Activated CD8-positive, alpha-beta T cell treated with anti-CD3 and anti-CD28 coated beads for 36 hours (primary cell): ENCODE measurements around the gene FBLN1. TPM values are rescaled to one million over a fixed set of nuclear protein-coding genes. Genes with fewer than 3 reads are reported as not detected.
"Not testable (repeated sequence)": the region's sequence is repeated elsewhere in the genome, so short reads cannot be mapped to it uniquely, and the experiment has no call there.

Experiments
- ATAC-seq: fragments of 200-7000 bp; cut with Tn5 transposase; one replicate; pipeline ENCODE4 v1.10.0; 2021; ENCODE audit warnings: mild to moderate bottlenecking, moderate library complexity
- CTCF ChIA-PET: fragments of 350-600 bp; sonication (Branson Sonifier 250); formaldehyde crosslinking; loops from one replicate; lab custom pipeline; 2021; ENCODE audit warnings: antibody characterized with exemption; lab: Charles Lee
- POLR2A ChIA-PET: fragments of 350-600 bp; sonication (Branson Sonifier 250); formaldehyde crosslinking; loops from one replicate; lab custom pipeline; 2021; ENCODE audit warnings: antibody characterized with exemption; lab: Charles Lee
- DNase-seq: peaks from one replicate; pipeline ENCODE4 v3.0.0-alpha.2; 2020
- H3K27ac Mint-ChIP-seq: one replicate; pipeline ENCODE4 v1.8.0; 2021; ENCODE audit warnings: mild to moderate bottlenecking, mixed read lengths
- H3K27me3 Mint-ChIP-seq: one replicate; pipeline ENCODE4 v1.8.0; 2021; ENCODE audit warnings: mixed read lengths
- H3K36me3 Mint-ChIP-seq: one replicate; pipeline ENCODE4 v1.8.0; 2021; ENCODE audit warnings: low read depth, mixed read lengths
- H3K4me1 Mint-ChIP-seq: one replicate; pipeline ENCODE4 v1.8.0; 2021; ENCODE audit warnings: low read depth, mixed read lengths
- H3K4me3 Mint-ChIP-seq: one replicate; pipeline ENCODE4 v1.8.0; 2021; ENCODE audit warnings: mild to moderate bottlenecking, moderate library complexity, mixed read lengths
- H3K9me3 Mint-ChIP-seq: one replicate; pipeline ENCODE4 v1.8.0; 2021; ENCODE audit warnings: mixed read lengths
- CTCF ChIP-seq: fragments of 200-600 bp; IDR thresholded peaks from one replicate; pipeline ENCODE4 v1.8.0; 2022; ENCODE audit warnings: antibody characterized with exemption, mild to moderate bottlenecking
- intact Hi-C: fragments of 100-400 bp; cut with micrococcal nuclease; formaldehyde crosslinking; loops from one replicate; pipeline ENCODE4 v1.10.0; 2022
- total RNA-seq, 2 experiments: library from RNA; stranded (reverse); gene quantifications; one replicate each; pipeline ENCODE4 v1.2.3, GENCODE V29; 2021

The FBLN1 gene
- total RNA-seq, 2 experiments from 2014 or later = 0.56 TPM; not detected in 1

DNA sequence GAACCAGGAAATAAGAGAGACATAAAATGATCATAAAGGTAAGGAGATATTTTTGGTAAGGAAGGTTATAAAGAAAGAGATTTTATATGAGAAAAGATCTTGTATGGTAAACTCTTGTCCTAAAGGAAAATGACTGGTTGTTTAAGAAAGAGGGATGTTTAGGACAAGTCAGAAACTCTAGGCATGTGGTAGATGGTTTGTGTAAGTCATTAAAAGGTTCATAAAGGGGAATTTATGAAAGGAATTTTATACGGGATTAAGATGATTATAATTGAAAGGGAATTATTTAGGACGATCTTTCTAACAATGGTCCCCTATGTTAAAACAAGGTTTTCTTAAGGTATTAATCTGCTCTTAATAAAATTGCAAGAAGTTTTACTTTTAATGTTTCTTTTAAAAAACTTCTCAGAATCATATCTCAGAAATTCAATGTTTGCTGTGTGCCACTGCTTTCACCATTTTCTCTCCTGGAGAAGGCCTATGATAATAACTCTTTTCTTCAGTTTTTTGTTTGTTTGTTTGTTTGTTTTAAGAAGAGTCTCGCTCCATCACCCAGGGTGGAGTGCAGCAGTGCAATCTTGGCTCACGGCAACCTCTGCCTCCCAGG lies 13.8 kb upstream of the FBLN1 start:
- no peak for DNase-seq
- CTCF ChIA-PET = no interaction called here
- TF ChIP-seq CTCF = no peak
- H3K4me1 Mint-ChIP-seq = no peaks in the 10 kb centered on the region
- POLR2A ChIA-PET = no interaction called here
- H3K9me3 Mint-ChIP-seq = no peaks in the 10 kb centered on the region
- H3K4me3 Mint-ChIP-seq = no peak overlapping the region
- H3K27me3 Mint-ChIP-seq = peaks cover 4% of the 10 kb centered on the region
- no peak overlapping the region for H3K27ac Mint-ChIP-seq
- ATAC-seq = no peak
- H3K36me3 Mint-ChIP-seq = no peaks in the 10 kb centered on the region
- intact Hi-C loops = no loop called here

DNA sequence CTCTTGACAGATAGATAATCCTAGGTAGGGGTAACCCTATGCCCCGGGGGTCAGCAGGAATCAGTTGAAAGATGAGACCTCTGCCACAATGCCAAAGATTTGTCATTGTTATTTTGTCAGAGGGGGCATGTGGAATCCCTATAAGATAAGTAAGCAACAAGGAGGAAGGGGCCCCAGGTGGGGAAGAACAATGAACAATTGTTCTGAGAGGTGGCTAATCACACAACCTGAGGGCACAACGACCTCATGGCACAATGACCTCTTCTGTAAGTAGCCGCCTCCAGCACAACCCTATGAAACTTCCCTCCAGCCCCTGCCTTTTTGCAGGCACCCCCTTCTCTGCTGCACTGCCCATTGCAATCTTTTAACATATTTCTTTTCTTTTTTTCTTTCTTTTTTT lies 11.8 kb upstream of the FBLN1 start:
- no peak for TF ChIP-seq CTCF
- intact Hi-C loops = no loop called here
- DNase-seq = no peak
- CTCF ChIA-PET = no interaction called here
- Mint-ChIP-seq H3K4me1 (no peaks in the 10 kb centered on the region), H3K27me3 (peaks cover 5% of the 10 kb centered on the region), H3K27ac (no peak overlapping the region), H3K36me3 (no peaks in the 10 kb centered on the region), H3K9me3 (no peaks in the 10 kb centered on the region), H3K4me3 (no peak overlapping the region)
- POLR2A ChIA-PET = no interaction called here
- no peak for ATAC-seq

DNA sequence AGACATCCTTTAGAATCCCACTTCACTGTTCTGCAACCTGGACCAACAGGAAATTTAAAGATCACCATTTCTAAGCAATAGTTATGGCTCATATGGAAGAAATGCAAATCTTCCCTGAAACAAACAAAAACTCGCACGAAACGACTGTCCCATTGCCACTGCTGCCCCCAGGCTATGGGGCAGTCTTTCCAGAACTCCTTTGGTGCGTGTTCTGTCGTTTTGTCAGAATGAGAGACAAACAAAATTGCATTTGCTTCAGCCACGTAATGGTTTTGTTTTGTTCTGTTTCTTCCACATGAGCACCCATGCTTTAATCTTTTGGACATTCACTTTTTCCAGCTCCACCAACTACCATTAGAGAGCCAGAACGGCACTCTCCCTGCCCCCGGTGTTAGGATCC lies 10.8 kb upstream of the FBLN1 start:
- no peak for DNase-seq
- no peaks in the 10 kb centered on the region for H3K36me3 Mint-ChIP-seq
- no peaks in the 10 kb centered on the region for H3K4me1 Mint-ChIP-seq
- TF ChIP-seq CTCF = no peak
- H3K9me3 Mint-ChIP-seq = no peaks in the 10 kb centered on the region
- H3K4me3 Mint-ChIP-seq = no peak overlapping the region
- intact Hi-C loops = no loop called here
- ChIA-PET CTCF (no interaction called here), POLR2A (no interaction called here)
- H3K27ac Mint-ChIP-seq = no peak overlapping the region
- H3K27me3 Mint-ChIP-seq = peaks cover 8% of the 10 kb centered on the region
- ATAC-seq = no peak

- no peak for TF ChIP-seq CTCF
- no peak overlapping the region for H3K4me3 Mint-ChIP-seq
- ChIA-PET CTCF (no interaction called here), POLR2A (no interaction called here)
- no peaks in the 10 kb centered on the region for H3K9me3 Mint-ChIP-seq
- H3K27ac Mint-ChIP-seq = no peak overlapping the region
- H3K36me3 Mint-ChIP-seq = no peaks in the 10 kb centered on the region
- H3K4me1 Mint-ChIP-seq = no peaks in the 10 kb centered on the region
- peaks cover 8% of the 10 kb centered on the region for H3K27me3 Mint-ChIP-seq
- no peak for ATAC-seq
- no peak for DNase-seq
- intact Hi-C loops = no loop called here
Observed at GRCh38 chr22:45493286-45493771, 9.4 kb upstream of the FBLN1 start.

GRCh38 chr22:45494306-45494705 lies 8.4 kb upstream of the FBLN1 start:
- DNase-seq, H3K4me3 Mint-ChIP-seq, CTCF ChIA-PET, H3K36me3 Mint-ChIP-seq, ATAC-seq, H3K9me3 Mint-ChIP-seq, intact Hi-C loops, POLR2A ChIA-PET, H3K27me3 Mint-ChIP-seq, H3K27ac Mint-ChIP-seq, H3K4me1 Mint-ChIP-seq: not testable (repeated sequence)

DNA sequence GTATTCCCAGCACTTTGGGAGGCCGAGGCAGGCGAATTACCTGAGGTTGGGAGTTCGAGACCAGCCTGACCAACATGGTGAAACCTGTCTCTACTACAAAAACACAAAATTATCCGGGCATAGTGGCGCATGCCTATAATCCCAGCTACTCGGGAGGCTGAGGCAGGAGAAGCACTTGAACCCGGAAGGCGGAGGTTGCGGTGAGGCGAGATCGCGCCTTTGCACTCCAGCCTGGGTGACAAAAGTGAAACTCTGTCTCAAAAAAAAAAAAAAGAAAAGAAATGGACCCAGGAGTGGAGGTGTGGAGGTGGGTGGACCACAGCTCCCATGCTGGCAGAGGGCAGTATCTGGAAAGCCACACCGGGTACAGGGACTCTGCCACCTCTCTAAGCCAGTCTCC lies 7.1 kb upstream of the FBLN1 start:
- H3K27ac Mint-ChIP-seq, H3K36me3 Mint-ChIP-seq, ATAC-seq, DNase-seq, H3K9me3 Mint-ChIP-seq, POLR2A ChIA-PET, H3K4me3 Mint-ChIP-seq, CTCF ChIA-PET, intact Hi-C loops, H3K4me1 Mint-ChIP-seq: not testable (repeated sequence)
- H3K27me3 Mint-ChIP-seq = peaks cover 13% of the 10 kb centered on the region
